Dedifferentiated amniotic fluid mesenchymal stem cell (primary cell): ENCODE measurements around the gene SPRED2.
A peak's percentile ranks its signal among the peaks of the same experiment; 100 is the strongest.

Experiments used
- DNase-seq: peaks from one replicate; pipeline ENCODE4 v3.0.0-alpha.2; 2016; ENCODE audit errors: extremely low spot score

The SPRED2 gene

GRCh38 chr2:65277791-65278483, 154.5 kb downstream of the SPRED2 start:
- DNase-seq, result no peak

GRCh38 chr2:65277118-65277517, 155.3 kb downstream of the SPRED2 start:
- no peak for DNase-seq

GRCh38 chr2:65276609-65277008, 155.8 kb downstream of the SPRED2 start:
- DNase-seq, result no peak

- no peak for DNase-seq
Observed at GRCh38 chr2:65275141-65275915, 157.1 kb downstream of the SPRED2 start.

- no peak for DNase-seq
Observed at GRCh38 chr2:65273344-65273743, 159.1 kb downstream of the SPRED2 start.

GRCh38 chr2:65268957-65269356, 163.4 kb downstream of the SPRED2 start:
- DNase-seq, result no peak

- no peak for DNase-seq
Observed at GRCh38 chr2:65267008-65267407, 165.4 kb downstream of the SPRED2 start.

GRCh38 chr2:65265671-65266045, 166.7 kb downstream of the SPRED2 start:
- DNase-seq, result no peak

- peak; percentile 81 for DNase-seq
Observed at GRCh38 chr2:65264821-65265670, 167.4 kb downstream of the SPRED2 start.

- no peak for DNase-seq
Observed at GRCh38 chr2:65263986-65264385, 168.4 kb downstream of the SPRED2 start.

- no peak for DNase-seq
Observed at GRCh38 chr2:65263262-65263661, 169.1 kb downstream of the SPRED2 start.

- DNase-seq, result no peak
Observed at GRCh38 chr2:65261676-65262075, 170.7 kb downstream of the SPRED2 start.
